Stimulated activated CD4-positive, alpha-beta T cell treated with anti-CD3 and anti-CD28 coated beads, Interleukin-4, amount 100 ng/mL, for 1 hour (primary cell): Measurements from ENCODE around the gene TRMT44.
"Not testable (repeated sequence)": the region's sequence is repeated elsewhere in the genome, so short reads cannot be mapped to it uniquely, and the experiment has no call there.

Experiments used
- DNase-seq: peaks from one replicate; pipeline ENCODE4 v3.0.0-alpha.2; 2020

The TRMT44 gene

DNA sequence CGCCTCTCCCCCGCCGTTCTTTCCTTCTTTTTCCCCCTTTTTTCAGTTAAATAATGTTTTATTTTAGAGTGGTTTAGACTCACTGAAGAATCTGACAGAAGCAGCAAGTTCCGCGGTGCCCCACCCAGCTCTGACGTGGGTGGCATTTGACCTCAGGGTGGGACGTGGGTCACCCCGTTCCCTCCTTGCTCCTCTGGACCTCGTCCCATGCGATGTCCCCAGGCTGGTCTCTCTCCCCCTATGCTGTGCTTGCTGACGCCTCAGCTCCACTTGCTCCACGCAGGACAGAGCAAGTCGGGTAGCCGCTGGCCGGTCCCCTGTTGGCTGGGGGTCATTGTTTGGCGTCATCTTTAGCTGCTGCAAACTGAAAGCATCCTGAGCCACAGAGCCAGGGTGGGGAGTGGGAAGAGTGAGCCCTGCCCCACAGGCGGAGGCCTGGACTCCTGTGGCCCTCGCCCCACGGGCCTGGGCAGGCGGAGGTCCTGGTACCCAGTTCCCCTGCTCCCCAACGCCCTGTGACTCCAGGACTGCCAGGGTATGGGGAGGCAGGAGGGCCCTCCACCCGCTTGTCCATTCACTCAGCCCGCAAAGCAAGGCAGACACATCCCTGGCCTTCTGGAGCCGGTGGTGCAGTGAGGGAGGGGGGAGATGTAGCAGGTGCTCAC, 30.8 kb downstream of the TRMT44 start:
- DNase-seq: no peak

DNA sequence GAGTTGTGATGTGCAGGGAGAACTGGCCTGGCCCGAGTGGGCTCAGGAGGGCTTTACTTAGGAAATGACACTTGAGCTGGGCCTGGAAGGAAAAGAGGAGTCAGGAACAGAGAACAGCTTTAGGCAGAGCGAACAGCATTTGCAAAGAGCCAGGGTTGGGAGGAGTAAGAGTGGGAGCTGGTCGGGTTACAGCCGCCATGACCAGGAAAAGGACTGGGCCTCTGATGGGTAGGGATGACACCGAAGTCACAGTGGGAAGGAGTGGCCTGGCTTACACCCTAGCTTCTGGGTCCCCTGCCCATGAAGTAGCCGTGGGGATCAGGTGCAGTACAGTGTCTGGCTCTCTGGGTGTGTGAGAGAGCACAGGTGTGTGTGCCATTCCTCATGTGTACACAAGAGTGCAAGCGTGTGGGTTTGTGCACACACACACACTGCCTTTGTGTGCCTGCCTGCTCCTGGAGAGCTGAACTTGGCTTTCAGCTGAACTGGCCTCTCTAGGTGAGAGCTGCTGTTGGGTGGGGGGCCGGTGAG, 31.6 kb downstream of the TRMT44 start:
- DNase-seq: no peak

DNA sequence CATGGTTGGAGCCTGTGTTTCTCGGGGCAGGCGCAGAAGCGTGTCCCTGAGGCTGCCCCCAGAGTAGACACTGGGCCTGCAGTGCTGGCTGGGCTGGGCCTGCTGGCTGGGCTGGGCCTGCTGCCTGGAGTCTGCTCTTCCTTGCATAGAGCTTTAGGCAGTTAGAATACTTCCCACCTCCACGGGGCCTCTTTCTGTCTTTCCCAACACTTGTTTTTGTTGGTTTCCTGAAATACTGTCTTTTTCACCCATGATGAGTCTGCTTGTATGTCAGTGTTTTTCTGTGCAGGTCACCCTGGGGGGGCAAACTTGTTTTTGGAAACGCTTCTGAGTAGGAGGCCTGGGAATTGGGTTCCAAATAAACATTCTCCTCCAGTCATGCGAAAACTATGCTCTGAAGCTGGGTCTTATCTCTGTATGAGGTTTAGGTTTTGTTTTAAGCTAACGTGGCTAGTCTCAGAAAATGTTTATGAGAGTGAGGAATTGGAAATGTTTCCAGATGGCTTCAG, 32.2 kb downstream of the TRMT44 start:
- no peak for DNase-seq

DNA sequence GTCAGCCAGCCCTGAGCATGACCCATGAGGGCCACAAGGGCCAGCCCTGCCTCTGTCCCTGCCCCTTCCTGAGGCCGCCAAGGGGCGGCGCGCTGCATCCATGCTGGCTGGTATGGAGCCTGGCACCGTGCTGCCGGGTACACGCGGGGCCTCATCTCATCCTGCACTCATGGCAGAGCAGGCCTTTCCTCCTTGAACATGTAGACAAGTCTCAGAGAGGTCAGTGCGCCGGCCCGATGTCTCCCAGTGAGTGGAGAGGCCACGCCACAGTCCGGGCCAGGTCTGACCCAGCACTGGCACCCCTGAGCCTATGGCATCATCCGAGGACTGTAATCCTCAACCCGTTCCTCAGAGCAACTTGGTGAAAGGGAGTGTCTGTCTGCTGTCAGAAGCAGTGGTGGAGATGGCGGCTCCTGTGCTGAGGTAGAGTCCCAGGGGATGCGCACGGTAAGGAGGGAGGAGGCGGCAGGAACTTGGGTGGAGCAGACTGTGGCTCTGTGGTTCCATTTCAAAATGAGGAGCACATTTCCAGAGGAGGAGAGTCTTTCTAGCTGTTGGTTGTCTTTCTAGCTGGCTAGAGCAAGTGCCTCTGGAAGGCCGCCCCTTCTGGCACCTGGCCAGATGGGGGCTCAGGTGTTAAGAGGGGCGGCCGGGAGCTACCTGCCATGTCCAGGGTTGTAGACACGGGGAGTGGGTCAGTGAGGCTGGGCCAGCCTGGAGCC, 32.8 kb downstream of the TRMT44 start:
- DNase-seq: no peak

DNA sequence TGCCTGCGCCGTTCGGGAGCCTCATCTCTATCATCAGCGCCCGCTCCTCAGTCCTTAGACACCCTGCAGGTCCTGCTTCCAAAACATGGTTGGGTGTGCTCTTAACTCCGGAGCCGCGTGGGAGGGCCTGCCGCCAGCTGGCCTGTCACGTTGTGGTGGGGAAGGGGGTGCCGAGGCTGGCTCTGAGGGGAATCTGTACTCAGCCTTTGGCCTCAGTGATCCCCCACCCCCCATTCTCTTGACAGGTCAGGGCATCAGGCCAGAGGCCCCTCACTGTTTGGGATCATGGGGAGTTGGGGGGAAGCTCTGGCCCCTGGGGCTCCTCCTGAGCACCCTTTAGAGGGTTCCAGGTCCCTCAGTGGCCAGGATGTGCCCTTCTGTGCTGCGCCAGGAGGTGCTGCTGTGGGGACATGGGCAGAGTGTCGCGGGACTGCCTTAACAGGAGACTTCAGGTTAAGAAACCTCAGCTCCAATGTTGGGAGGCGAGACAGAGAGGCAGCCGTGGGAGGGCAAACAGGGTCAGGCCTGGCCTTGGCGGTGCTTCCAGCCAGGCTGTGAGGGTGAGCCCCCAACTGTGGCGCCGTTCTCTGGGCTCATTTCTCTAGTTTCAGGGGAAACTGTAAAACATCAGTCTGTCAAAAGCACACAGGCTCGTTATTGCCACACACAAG, 33.5 kb downstream of the TRMT44 start:
- no peak for DNase-seq

DNA sequence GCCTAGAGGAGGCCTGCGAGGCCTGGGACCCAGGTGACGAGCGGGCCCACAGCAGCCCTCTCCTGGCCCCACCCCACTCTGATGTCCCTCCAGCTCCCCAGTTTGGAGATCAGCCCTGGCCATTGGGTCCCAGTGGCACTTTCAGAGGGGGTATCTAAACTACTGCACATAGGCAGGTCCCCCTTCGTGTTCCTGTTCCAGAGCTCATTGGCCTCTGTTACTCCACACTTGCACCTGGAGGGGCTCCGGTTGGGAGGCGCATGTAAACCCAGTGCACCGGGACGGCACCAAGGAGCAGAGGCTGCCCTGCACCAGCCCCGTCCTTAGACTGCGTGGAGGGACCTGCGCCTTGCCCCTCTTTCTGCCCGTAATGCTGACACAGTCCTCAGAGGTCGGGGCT, 34.3 kb downstream of the TRMT44 start:
- no peak for DNase-seq

DNA sequence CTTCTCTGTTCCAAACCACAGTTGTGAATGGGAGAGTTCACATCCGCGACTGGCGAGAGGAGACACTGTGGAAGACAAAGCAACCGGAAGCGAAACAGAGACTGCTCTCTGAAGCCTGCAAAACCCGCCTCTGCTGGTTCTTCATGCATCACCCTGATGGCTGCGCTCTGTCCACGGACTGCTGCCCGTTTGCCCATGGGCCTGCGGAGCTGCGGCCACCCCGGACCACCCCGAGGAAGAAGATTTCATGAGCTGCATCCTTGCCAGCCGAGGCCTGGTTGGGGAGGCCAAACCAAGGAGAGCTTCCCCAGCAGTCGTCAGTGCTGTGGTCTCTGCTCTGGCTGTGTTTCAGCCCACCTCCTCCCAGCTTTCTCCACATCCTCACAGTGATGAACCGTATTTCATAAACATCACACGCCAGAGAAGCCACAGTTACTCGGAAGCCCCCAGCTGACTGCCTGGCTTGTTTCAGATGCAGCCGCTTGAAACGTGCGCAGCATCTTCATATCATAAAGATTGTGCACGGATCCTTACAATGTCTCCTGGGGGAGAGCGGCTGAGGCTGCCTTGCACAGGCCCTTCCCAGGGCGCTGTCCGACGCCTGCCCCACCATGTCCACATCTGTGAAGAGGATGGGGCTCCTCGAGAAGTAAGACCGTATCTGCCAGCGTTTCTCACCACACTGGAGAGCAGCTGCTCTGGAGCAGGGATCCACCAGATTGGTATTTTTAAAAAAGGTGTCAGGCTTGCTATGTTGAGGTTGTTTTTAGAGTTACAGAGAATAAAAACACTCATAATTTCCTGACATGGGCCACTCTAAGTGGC, 35.4 kb downstream of the TRMT44 start:
- no peak for DNase-seq

DNA sequence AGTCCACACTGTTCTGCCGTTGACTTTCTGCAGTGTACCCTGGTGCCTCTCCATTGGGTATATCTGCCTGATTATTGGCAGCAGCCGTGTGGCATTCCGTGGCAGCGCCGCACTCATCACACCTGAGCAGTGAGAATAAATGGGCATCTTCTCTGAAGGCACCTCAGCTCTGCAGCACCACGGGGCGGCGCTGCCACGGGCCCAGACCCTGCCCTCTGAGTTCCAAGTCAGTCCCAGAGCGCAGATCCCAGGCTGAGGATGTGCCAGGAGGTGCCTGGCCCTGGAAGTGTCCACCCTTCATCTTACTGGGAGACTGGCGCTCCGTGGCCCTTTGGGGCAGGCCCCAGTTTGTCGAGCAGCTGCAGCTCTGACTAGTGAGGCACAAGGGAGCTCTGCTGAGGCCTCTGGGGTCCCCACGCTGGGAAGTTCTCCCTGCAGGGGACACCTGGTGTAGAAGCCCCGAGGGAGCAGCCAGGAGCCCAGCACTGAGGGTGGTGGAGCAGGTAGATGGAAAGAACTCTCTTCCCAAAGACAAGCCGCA, 36.6 kb downstream of the TRMT44 start:
- no peak for DNase-seq

DNA sequence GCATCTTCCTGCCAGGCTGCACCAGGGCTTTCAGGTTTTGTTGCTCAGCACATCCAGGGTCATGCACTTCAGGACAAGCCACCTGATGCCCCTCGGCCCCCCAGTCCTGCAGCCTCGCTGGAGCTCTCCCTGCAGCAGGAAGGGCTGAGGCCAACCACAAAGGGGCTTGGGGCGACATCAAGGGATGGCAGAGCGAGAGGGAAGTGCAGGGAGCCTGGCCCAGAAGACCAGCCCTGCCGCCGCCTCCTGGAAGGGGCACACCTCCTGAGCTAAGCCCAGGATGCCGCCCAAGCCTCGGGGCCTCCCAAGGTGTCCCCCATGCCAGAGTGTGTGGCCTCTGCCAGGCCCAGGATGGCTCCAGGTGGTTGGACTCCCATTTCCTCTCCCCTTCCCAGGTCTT, 37.1 kb downstream of the TRMT44 start:
- DNase-seq: no peak

DNA sequence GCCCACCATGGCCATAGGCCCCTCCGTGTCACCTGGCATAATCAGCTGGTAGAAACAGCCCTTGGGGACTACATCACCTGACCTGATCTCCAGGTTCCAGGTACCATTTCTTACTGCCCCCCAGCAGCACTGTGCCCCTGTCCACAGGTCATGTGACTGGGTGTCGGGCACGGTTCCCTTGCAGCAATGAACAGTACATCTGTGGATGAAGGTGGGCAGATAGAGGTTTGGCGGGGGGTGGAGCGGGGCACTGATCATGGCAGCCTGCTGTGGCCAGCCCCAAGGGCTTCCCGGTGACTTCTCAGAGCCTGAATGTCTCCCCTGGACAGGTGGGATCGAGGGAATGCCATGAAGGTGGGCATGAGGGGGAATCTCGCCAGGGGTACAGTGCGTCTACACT, 37.8 kb downstream of the TRMT44 start:
- DNase-seq: no peak

DNA sequence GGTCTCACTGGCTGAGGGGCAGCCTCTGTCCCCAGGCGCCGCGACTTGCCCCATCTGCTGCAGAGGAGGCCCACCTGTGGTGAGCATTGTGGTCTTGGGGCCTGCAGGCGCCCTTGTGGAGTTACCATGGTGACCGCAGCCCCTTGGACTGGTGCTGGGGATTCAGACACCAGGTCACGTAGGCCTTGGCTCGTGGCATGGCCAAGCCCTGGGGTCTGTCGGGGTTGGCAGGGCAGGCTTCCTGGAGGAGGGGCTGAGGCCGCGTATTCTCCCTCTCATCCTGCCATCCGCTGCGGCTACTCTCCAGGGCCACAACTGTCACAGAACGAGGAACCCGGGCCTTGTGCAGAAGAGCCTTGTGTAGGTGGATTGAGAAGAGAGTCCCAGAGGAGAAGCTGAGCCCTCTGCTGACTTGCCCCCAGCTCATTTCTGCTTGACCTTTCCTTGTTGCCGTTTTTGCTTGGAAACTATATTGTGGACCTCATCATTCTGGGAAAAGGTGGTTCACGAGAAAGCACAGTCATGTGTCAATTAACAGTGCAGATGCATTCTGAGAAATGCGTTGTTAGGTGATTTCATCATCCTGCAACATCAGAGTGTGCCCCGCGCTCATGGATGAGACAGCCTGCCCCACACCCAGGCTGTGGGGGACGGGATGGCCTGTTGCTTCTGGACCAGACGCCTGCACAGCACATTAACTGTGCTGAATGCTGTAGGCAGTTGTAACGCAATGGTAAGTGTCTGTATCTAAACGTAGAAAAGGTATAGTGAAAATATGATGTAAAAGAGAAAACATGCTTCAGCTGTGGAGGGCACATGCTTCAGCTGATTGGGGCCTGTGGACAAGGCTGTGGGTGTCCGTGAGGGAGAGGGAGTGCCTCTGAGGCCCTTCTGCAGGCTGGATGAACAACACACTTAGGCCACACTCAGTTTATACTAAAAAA, 38.5 kb downstream of the TRMT44 start:
- no peak for DNase-seq

DNA sequence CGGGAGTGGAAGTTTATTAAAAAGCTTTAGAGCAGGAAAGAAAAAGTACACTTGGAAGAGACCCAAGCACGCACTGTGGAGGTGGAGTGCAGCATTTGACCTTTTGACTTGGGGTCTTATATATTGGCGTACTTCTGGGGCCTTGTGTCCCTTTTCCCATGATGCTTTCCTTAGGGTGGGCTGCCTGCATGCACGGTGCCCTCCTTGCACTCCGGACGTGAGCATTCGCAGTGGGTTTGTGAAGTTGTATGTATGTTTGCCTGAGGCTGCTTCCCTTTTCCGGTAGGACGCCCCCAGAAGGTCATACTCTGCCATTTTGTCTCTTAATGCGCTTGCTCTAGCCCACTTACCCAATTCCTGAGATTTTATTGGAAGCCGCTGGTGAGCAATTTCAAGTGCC, 39.6 kb downstream of the TRMT44 start:
- no peak for DNase-seq

DNA sequence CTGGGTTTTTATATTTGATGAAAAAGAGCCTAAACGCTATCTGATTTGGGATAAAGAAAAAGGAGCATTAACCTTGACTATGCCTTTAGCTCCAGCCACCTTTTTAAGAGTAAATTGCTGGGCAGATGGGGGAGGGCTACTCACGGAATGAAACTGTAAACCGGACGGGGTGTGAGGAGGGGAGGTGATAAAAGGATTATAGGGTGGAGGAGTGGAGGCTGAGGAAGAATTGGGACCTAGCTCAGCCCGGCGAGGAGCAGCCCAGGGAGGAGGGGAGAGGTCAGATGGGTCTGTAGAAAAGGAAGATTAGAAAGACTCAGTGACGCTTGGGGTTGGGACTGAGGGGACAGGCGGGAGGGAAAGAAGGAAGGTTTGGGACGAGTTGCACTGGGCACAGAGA, 46.1 kb downstream of the TRMT44 start:
- DNase-seq: not testable (repeated sequence)

DNA sequence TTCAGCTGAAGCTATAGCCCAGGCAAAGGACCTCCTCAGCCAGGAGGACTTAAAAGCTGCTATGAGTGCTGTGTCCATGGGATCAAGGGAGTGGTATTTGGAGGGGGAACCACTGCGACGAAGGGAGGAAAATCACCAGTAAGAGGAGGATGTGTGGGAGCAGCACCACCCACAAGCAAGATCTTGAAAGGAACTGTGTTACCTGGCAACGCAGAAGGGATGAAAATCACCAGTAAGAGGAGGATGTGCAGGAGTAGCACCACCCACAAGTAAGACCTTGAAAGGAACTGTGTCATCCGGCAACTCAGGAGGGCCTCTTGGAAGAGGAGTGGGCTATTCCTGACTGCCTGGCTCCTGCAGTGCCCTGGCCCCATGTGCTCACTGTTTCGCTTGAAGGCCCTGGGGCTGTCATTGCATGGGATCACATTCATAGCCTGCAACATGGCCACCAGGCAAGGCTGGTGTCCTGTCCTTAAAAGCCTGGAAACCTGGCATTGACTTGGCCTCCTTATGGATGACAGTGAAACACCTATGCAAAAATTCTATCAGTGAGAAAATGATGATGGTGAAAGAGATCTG, 48.3 kb downstream of the TRMT44 start:
- DNase-seq: no peak

DNA sequence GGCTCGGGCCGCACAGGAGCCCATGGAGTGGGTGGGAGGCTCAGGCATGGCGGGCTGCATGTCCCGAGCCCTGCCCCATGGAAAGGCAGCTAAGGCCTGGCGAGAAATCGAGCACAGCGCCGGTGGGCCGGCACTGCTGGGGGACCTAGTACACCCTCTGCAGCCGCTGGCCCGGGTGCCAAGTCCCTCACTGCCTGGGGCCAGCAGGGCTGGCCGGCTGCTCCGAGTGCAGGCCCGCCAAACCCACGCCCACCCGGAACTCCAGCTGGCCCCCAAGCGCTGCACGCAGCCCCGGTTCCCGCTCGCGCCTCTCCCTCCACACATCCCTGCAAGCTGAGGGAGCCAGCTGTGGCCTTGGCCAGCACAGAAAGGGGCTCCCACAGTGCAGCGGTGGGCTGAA, 50.9 kb downstream of the TRMT44 start:
- DNase-seq: not testable (repeated sequence)

DNA sequence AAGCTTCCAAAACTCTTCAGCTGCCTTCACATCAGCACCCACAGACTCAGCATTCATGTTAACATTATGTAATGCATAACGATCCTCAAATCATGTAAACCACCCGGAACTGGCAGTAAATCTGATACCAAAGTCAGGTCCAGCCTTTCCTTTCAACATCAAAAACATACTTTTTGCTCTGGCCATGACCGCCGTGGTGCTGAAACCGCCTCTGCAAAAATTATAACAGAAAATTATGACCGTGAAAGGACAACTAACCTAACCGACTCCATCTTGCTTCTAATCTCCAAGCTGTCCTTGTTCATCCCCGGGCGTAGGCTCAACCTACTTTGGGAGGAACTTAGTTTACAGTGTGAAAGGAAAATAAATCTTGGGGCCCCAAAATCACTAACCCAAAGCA, 51.6 kb downstream of the TRMT44 start:
- no peak for DNase-seq

DNA sequence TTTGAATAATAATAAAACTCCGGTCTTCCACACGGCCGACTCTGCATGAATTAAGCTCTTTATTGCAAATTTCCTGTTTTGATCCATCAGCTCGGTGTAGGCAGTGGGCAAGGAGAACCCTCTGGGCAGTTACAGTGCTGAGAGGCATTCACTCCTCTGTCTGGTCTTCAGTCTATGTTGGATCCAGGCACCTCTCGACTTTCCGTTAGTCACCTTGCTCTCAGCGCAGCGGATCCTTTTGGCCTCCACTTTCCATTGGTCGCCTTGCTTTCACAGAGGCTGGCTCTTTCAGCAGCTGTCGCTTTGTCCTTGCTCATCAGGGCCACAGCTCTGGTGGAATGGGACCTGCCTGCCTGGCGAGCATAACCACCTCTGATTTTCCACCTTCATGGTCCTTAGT, 52.9 kb downstream of the TRMT44 start:
- no peak for DNase-seq

DNA sequence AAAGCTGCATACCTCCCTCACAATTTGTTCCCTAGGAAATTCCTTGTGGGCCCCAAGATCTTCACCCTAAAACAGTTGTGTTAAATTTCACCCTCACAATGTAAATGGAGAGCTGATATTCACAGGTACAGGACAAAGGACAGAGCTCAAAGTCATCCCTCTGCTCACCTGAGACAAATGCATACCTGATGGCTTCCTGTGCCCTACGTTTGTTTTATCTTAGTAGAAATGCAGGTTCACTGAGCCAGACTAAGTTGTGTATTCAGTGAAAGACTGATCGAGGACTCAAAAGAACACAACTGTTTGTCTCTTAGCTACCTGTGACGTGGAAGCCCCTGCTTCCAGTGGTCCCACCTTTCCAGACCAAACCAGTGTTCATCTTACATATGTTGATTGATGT, 53.6 kb downstream of the TRMT44 start:
- no peak for DNase-seq

DNA sequence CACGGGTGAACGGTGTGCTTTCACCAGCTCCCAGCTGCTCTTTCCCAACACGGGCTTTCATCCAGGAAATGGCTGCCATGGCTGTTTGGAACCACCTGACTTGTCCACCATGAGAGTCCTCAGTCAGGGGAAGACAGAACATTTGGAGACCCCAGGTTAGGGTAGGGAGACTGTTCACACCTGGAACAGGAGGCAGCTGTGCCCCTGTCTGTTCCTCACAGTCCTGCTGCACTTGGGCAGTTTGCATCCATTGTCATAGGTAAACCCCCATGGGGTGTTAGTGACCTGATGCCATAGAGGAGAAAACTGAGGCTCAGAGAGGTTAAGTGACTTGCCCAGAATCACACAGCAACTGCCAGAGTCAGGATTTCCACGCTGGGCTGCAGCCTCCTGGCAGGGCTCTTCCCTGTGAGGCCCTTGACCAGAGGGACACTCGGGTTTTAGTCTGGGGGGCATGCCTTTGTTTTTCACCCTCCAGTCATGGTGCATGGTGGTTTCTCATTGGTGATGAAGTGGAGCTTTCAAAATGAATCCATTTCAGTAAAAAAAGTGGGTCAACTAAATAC, 54.5 kb downstream of the TRMT44 start:
- DNase-seq: no peak

DNA sequence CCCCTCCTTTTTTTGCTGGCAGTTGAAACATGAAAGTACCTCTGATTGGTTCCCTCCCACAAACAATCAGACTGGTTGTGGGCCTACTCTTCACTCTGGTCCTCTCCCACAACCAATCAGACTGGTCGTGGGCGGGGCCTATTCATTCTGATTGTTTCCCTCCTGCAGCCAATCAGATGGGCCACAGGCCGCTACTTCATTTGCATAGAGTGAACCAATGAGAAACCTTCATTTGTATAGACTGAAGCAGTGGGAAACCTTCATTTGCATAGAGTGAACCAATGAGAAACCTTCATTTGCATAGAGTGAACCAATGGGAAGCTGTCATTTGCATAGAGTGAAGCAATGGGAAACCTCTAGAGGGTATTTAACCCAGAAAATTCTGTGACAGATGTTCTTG, 55.2 kb downstream of the TRMT44 start:
- no peak for DNase-seq

DNA sequence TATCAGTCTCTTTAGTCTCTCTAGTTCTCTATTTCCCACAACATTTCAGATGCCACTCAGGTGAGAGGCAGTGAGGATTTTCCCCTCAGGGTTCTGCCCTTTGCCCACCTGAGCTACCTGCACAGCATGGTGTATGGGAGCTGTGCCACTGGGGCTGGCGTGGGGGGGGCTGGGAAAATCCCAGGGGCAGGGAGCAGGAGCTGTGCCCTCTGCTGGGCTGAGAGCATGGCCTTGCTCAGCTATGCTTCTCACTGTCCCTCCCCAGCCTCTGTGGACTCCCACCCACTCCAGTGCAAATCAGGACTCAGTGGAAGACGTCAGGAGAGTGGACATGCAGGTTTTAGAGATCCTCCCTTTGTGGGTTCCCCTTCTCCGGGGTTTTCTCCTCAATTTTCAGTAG, 57.2 kb downstream of the TRMT44 start:
- no peak for DNase-seq
